Mesothelial cell of epicardium (in vitro differentiated cells): Measurements from ENCODE around the gene MFAP4. TPM values are rescaled to one million over a fixed set of nuclear protein-coding genes. Genes with fewer than 3 reads are reported as not detected.
A peak's percentile ranks its signal among the peaks of the same experiment; 100 is the strongest.

Experiments used
- DNase-seq, 2 experiments: peaks; one replicate each; pipeline ENCODE4 v3.0.0; 2021; ENCODE audit warnings: low spot score in 2 of 2; ENCODE audit not compliant: unreplicated experiment in 2 of 2
- H3K27ac Mint-ChIP-seq: 2 replicates; pipeline ENCODE4 v1.8.0; 2021; ENCODE audit warnings: mixed read lengths
- H3K27me3 Mint-ChIP-seq: 2 replicates; pipeline ENCODE4 v1.8.0; 2021; ENCODE audit warnings: low read depth, mixed read lengths
- H3K36me3 Mint-ChIP-seq: 2 replicates; pipeline ENCODE4 v1.8.0; 2021; ENCODE audit warnings: mixed read lengths
- H3K4me1 Mint-ChIP-seq: 2 replicates; pipeline ENCODE4 v1.8.0; 2021; ENCODE audit warnings: mixed read lengths
- H3K4me3 Mint-ChIP-seq: 2 replicates; pipeline ENCODE4 v1.8.0; 2021; ENCODE audit warnings: mild to moderate bottlenecking, moderate library complexity, mixed read lengths
- H3K9me3 Mint-ChIP-seq: 2 replicates; pipeline ENCODE4 v1.8.0; 2021; ENCODE audit warnings: mixed read lengths
- total RNA-seq: library from RNA; stranded (reverse); gene quantifications from 3 replicates; pipeline ENCODE4 v1.2.1, GENCODE V29; 2021
- TF ChIP-seq, protein P1 (sequence below): fragments of 200-600 bp; sonication (generic); IDR thresholded peaks from one replicate; pipeline ENCODE4 v1.5.0; 2021; ENCODE audit warnings: antibody characterized with exemption; ENCODE audit not compliant: unreplicated experiment

The MFAP4 gene
- total RNA-seq, 1 donor from 2014 or later = 213 TPM

DNA sequence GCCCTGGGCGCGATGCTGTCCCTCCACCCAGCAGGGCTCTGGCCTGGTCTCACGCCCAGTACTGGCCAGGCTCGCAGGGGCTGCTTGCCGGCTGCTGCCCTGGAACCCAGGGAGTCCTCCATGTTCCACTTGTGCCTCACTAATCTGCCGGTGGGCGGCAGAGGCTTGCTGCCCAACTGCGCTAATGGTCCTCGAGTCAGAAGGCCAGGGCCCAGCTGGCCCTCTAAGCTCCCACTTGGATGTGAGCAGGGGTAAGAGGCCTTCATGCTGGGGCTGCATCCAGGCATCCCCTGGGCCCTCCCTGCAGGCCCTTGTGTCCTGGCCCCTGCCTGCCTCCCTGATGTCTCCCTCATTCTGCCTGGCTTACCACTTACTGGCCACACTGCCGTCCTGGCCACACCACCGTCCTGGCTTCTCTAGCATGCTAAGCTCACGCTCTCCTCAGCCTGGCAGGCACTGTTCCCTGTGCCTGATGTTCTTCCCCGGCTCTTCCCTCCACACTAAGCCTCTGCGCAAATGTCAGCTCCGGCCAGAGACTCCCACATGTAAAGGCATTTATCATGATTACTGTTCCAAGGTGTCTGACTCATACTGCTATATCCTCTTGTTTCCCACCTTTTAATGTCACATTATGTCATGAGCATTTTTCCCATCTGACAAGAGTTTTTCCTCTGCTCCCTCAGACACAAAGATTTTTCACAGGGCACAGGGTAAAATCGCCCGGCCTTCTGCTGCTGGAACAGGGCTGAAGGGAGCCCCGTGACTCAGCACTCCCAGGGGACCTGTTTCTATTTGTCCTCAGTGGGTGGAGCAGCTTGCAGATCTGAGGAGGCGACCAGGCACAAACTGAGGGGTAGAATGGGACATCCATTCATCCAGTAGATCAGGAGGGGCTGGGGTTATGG, 40.4 kb downstream of the MFAP4 start:
- TF ChIP-seq, protein P1, sequence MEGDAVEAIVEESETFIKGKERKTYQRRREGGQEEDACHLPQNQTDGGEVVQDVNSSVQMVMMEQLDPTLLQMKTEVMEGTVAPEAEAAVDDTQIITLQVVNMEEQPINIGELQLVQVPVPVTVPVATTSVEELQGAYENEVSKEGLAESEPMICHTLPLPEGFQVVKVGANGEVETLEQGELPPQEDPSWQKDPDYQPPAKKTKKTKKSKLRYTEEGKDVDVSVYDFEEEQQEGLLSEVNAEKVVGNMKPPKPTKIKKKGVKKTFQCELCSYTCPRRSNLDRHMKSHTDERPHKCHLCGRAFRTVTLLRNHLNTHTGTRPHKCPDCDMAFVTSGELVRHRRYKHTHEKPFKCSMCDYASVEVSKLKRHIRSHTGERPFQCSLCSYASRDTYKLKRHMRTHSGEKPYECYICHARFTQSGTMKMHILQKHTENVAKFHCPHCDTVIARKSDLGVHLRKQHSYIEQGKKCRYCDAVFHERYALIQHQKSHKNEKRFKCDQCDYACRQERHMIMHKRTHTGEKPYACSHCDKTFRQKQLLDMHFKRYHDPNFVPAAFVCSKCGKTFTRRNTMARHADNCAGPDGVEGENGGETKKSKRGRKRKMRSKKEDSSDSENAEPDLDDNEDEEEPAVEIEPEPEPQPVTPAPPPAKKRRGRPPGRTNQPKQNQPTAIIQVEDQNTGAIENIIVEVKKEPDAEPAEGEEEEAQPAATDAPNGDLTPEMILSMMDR = no peak
- DNase-seq = no peak
- no peaks in the 10 kb centered on the region for H3K9me3 Mint-ChIP-seq
- no peak overlapping the region for H3K4me3 Mint-ChIP-seq
- H3K4me1 Mint-ChIP-seq = peaks cover 15% of the 10 kb centered on the region
- H3K27ac Mint-ChIP-seq = peak overlapping the region; percentile 62
- H3K36me3 Mint-ChIP-seq = peaks cover 6% of the 10 kb centered on the region
- no peaks in the 10 kb centered on the region for H3K27me3 Mint-ChIP-seq

GRCh38 chr17:19345486-19346350, 41.3 kb downstream of the MFAP4 start:
- no peaks in the 10 kb centered on the region for H3K27me3 Mint-ChIP-seq

DNA sequence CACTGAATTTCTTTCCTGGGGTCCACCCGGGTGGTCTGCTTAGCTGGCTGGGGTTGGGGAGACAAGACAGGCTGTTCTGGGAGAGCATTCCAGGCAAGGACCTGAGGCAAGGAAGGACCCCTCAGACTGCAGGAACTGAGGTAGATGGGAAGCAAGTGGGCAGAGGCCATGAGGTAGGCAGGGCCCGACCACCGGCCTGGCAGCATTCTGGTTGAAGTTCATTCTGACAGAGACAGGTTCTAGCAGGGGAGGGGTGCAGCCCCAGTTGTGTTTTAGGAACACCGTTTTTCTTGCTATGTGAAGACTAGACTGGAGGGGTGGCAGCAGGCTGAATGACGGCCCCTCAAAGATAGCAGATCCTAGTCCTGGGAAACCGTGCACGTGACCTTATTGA, 41.9 kb downstream of the MFAP4 start:
- Mint-ChIP-seq H3K9me3 (no peaks in the 10 kb centered on the region), H3K36me3 (peaks cover 2% of the 10 kb centered on the region), H3K27me3 (no peaks in the 10 kb centered on the region), H3K4me1 (peaks cover 25% of the 10 kb centered on the region), H3K4me3 (no peak overlapping the region), H3K27ac (no peak overlapping the region)
- DNase-seq = no peak
- TF ChIP-seq, protein P1 = no peak

More at GRCh38 chr17:19345486-19346350, 41.3 kb downstream of the MFAP4 start:
- H3K4me3 Mint-ChIP-seq = no peak overlapping the region
- TF ChIP-seq, protein P1 = no peak
- peaks cover 24% of the 10 kb centered on the region for H3K4me1 Mint-ChIP-seq
- peaks cover 3% of the 10 kb centered on the region for H3K36me3 Mint-ChIP-seq
- H3K27ac Mint-ChIP-seq = no peak overlapping the region
- no peak for DNase-seq
- H3K9me3 Mint-ChIP-seq = no peaks in the 10 kb centered on the region

DNA sequence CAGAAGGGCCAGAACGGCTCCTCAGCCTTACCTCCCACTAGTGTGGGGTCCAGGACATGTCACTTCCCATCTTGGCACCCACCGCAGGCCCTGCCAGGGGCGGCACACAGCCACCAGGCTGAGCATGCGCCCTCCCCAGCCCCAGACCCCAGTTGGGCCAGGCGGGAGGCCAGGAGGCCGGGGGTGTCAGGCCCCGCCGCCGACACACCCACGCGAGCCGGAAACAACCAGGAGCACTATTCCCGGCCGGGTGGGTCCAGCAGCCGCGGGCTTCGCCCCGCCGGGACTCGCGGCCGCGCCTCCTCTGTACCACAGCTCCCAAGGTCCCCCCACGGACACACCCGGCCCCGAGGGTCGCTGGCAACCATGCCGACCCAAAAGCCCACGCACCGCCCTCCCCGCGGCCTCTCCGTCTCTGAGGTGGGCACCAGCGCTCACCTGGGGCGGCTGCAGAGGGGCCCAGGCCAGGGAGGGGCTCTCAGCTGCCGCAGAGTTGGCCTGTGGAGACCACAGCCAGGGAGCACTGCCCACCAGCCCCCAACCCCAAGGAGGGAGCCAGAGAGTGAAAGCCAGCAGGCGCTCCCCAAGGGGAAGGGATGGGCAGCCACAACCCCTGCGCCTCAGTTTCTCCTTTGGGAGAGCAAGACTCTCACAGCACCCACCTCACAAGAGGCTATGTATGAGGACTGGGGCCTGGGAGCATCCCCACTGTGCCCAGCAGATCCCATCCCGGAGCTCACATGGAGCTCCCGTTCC, 42.5 kb downstream of the MFAP4 start:
- H3K27ac Mint-ChIP-seq = no peak overlapping the region
- no peak overlapping the region for H3K4me3 Mint-ChIP-seq
- TF ChIP-seq, protein P1 = no peak
- H3K36me3 Mint-ChIP-seq = peaks cover 2% of the 10 kb centered on the region
- H3K4me1 Mint-ChIP-seq = peaks cover 25% of the 10 kb centered on the region
- no peaks in the 10 kb centered on the region for H3K9me3 Mint-ChIP-seq
- DNase-seq = no peak
- H3K27me3 Mint-ChIP-seq = no peaks in the 10 kb centered on the region

GRCh38 chr17:19343671-19344151, 43.3 kb downstream of the MFAP4 start:
- Mint-ChIP-seq H3K36me3 (peaks cover 2% of the 10 kb centered on the region), H3K4me3 (no peak overlapping the region), H3K4me1 (peaks cover 25% of the 10 kb centered on the region), H3K27me3 (no peaks in the 10 kb centered on the region), H3K27ac (no peak overlapping the region), H3K9me3 (no peaks in the 10 kb centered on the region)
- TF ChIP-seq, protein P1 = no peak
- no peak for DNase-seq
